HG02759 (cell line): Measurements from ENCODE around the gene GORASP1.

Experiments used
- ATAC-seq: cut with Tn5 transposase; IDR thresholded peaks from one replicate; pipeline ENCODE4 v1.9.1; 2021; ENCODE audit warnings: mild to moderate bottlenecking, moderate library complexity; ENCODE audit not compliant: unreplicated experiment

The GORASP1 gene

GRCh38 chr3:39103791-39104552 is 3.5 kb downstream of the GORASP1 start:
- ATAC-seq, result no peak

- ATAC-seq, result no peak
These were observed 4.1 kb downstream of the GORASP1 start for GRCh38 chr3:39103324-39103693.

GRCh38 chr3:39102504-39103323 is 4.7 kb downstream of the GORASP1 start:
- no peak for ATAC-seq

- ATAC-seq, result peak; percentile 79
These were observed 6.3 kb downstream of the GORASP1 start for GRCh38 chr3:39101022-39101689.

- no peak for ATAC-seq
These were observed 6.9 kb downstream of the GORASP1 start for GRCh38 chr3:39100500-39100886.

GRCh38 chr3:39099738-39100499 is 7.5 kb downstream of the GORASP1 start:
- no peak for ATAC-seq

GRCh38 chr3:39099242-39099641 is 8.2 kb downstream of the GORASP1 start:
- ATAC-seq, result no peak

GRCh38 chr3:39098473-39099000 is 8.9 kb downstream of the GORASP1 start:
- no peak for ATAC-seq

GRCh38 chr3:39097716-39098472 is 9.5 kb downstream of the GORASP1 start:
- no peak for ATAC-seq

GRCh38 chr3:39096775-39097174 is 10.7 kb downstream of the GORASP1 start:
- ATAC-seq, result no peak

GRCh38 chr3:39095778-39096177 is 11.6 kb downstream of the GORASP1 start:
- ATAC-seq, result no peak

- ATAC-seq, result no peak
These were observed 12.4 kb downstream of the GORASP1 start for GRCh38 chr3:39094851-39095677.

GRCh38 chr3:39090922-39091321 is 16.5 kb downstream of the GORASP1 start:
- ATAC-seq, result no peak

GRCh38 chr3:39088889-39089288 is 18.5 kb downstream of the GORASP1 start:
- no peak for ATAC-seq

GRCh38 chr3:39088456-39088855 is 19.0 kb downstream of the GORASP1 start:
- ATAC-seq, result no peak

- ATAC-seq, result no peak
These were observed 21.3 kb downstream of the GORASP1 start for GRCh38 chr3:39086144-39086543.

- no peak for ATAC-seq
These were observed 24.6 kb downstream of the GORASP1 start for GRCh38 chr3:39082666-39083313.

- no peak for ATAC-seq
These were observed 27.4 kb downstream of the GORASP1 start for GRCh38 chr3:39080026-39080425.

- no peak for ATAC-seq
These were observed 27.9 kb downstream of the GORASP1 start for GRCh38 chr3:39079530-39079929.
